ENCODE measurements around the gene RNFT2.
"Not testable (repeated sequence)": the region's sequence is repeated elsewhere in the genome, so short reads cannot be mapped to it uniquely, and the experiment has no call there.

RNFT2 gene

DNA sequence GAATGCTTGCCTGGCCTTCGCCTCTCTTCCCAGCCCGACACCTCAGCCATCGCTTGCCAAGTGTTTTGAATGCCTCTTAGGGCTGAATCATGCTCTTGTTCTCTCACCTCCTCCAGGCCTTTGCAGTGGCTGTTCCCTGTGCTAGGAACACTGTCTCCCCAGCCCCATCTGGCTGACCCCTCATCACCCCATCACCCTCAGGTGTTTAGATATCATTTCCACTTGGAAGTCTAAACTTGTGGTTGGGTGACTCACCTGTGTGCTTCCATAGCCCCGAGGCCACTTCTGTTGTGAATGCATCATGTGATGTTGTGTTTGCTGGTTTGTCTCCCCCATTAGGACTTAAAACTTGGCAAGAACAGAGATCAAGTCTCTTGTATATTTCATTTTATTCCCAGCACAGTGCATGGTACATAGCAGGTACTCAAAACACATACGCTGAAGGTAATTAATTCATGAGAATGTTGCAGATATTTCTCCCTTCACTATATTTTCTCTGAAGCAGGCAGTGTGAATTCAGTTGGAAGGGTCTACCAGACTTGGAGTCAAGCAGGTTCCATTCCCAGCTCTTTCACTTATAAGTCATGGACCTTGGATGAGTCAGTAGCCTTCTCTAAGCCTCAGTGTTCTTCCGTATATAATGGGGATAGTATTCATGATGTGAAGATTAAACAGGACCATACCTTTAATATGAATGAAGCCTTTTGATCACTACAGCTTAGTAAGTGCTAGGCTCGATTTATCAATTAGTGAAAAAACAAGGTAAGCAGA, 75.3 kb downstream of the RNFT2 start:
- no peak for DNase-seq (ENCODE audit: low read depth)
- TF ChIP-seq, protein P1, sequence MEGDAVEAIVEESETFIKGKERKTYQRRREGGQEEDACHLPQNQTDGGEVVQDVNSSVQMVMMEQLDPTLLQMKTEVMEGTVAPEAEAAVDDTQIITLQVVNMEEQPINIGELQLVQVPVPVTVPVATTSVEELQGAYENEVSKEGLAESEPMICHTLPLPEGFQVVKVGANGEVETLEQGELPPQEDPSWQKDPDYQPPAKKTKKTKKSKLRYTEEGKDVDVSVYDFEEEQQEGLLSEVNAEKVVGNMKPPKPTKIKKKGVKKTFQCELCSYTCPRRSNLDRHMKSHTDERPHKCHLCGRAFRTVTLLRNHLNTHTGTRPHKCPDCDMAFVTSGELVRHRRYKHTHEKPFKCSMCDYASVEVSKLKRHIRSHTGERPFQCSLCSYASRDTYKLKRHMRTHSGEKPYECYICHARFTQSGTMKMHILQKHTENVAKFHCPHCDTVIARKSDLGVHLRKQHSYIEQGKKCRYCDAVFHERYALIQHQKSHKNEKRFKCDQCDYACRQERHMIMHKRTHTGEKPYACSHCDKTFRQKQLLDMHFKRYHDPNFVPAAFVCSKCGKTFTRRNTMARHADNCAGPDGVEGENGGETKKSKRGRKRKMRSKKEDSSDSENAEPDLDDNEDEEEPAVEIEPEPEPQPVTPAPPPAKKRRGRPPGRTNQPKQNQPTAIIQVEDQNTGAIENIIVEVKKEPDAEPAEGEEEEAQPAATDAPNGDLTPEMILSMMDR (conservative IDR thresholded peaks at IDR 0.05; ENCODE audit: control insufficient read depth, insufficient read depth, low read depth, low read length) = no peak

DNA sequence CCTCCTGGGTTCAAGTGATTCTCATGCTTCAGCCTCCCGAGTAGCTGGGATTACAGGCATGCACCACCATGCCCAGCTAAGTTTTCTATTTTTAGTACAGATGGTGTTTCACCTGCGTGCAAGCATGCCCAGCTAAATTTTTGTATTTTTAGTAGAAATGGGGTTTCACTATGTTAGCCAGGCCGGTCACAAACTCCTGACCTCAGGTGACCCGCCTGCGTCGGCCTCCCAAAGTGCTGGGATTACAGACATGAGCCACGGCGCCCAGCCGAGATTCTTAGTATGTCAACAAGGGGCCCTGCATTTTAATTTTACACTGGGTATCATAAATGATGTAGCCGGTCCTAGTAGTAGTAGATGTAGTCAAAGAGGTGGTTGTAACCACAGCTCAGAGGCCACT, 76.7 kb downstream of the RNFT2 start:
- H3K4me3 ChIP-seq (ENCODE audit: control insufficient read depth, low read depth, low read length); DNase-seq (ENCODE audit: low read depth): not testable (repeated sequence)

More for the DNA sequence above, 75.3 kb downstream of the RNFT2 start:
- no peak overlapping the region for H3K4me3 ChIP-seq (ENCODE audit: control insufficient read depth, low read depth, low read length)

DNA sequence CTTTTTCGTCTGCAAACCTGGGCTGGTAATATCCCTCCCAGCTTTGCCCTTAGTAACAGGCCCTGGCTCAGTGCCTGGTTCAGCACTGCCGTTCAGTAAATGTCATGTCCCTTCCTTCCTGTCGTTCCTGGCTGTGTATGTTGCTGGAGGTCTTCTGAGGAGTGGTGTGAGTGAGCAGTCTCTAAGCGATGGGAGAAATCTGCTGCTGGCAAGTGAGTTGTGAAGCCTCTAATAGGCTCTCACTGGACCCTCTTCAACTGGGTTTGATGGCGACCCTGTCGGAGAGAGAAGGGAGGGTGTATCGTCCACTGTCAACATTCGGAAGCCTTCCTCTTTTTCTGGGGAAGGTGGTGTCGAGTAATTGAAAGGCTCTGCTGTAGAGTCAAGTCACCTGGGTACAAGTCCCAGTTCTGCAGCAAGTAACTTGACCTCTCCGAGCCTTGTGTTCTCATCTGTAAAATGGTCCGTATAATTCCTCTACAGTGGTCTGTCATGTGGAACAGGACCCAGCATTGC, 80.3 kb downstream of the RNFT2 start:
- TF ChIP-seq, protein P1 (conservative IDR thresholded peaks at IDR 0.05; ENCODE audit: control insufficient read depth, insufficient read depth, low read depth, low read length) = no peak
- peak; percentile 14 for DNase-seq (ENCODE audit: low read depth)
- peak overlapping the region; percentile 80 for H3K4me3 ChIP-seq (ENCODE audit: control insufficient read depth, low read depth, low read length)

DNA sequence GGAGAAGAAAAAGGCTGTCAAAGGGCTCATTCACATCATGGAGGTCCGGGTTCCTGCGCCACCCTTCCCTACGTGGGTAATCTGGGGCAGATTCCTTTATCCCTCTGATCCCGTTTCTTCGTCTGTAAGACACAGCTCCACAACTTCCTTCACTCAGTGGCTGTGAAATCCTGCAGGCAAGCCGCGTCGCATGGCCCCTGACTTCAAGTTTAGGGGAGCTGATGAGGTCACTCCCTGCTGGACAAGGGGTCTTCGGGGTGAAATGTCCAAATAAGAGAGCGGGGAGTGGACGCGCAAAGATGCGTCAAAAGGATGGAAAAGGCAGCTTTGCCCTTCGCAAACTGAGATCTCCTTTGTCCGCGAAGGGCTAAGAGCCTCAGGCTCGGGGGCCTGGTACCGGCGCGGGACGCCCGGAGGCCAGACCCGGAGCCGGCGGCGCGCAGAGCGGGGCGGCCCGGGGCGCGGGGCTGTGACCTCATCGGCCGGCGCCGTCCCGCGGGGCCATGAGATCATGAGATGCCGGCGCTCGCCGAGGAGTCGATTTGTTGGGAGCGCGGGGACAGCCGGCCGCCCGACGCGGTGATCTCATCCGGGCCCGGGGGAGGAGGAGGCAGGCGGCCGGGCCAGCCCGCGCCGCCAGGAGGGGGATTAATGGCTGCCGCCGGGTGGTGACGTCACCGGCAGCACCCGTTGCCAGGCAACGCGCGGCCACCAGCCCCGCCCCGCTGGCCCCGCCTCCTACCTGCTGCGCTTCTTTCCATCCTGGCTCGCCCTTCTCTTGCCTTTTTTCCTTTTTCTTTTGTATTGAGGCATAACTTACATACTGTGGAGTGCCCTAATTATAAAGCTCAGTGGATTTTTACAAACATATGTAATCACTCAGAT, 81.1 kb downstream of the RNFT2 start:
- TF ChIP-seq, protein P1 (conservative IDR thresholded peaks at IDR 0.05; ENCODE audit: control insufficient read depth, insufficient read depth, low read depth, low read length) = no peak
- peak overlapping the region; percentile 80 for H3K4me3 ChIP-seq (ENCODE audit: control insufficient read depth, low read depth, low read length)
- DNase-seq (ENCODE audit: low read depth) = peak; percentile 89

DNA sequence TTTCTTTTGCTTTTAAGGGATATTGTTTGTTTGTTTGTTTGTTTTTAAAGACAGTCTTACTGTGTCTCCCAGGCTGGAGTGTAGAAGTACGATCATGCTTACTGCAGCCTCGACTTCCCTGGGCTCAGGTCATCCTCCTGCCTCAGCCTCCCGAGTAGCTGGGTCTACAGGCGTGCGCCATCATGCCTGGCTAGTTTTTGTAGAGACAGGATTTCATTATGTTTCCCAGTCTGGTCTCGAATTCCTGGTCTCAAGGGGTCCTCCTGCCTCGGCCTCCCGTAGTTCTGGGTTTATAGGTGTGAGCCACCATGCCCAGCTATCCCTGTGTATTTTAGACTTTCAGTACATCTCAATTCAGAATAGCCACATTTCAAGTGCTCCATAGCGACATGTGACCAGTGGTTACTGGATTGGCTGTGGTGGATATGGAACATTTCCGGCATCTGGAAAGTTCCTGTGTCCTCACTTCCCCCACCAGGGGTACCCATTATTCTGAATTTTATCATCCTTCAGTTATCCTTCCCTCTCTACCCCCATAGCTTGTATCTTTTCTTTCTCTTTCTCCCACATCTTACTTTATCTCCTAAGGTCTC, 82.0 kb downstream of the RNFT2 start:
- DNase-seq (ENCODE audit: low read depth) = no peak
- no peak overlapping the region for H3K4me3 ChIP-seq (ENCODE audit: control insufficient read depth, low read depth, low read length)
- TF ChIP-seq, protein P1 (conservative IDR thresholded peaks at IDR 0.05; ENCODE audit: control insufficient read depth, insufficient read depth, low read depth, low read length) = no peak

DNA sequence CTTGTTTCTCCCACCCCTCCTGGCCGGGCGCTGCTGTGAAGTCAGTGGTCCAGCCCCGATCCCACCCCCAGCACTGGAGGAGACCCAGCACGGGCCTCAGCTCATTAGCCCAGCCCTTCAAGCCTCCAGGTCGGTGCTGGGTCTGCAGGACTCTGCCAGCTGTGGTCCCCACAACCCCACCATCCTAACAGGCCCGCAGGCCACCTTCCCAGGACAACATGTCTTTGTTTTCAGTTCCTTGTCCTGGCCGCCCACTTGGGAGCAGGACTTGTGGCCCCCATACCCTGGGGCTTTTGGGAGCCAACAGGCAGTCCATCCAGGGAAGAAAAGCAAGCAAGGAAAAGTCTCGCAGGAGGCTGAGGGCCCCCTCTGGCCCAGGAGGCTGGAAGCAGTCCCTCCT, 83.2 kb downstream of the RNFT2 start:
- no peak overlapping the region for H3K4me3 ChIP-seq (ENCODE audit: control insufficient read depth, low read depth, low read length)
- DNase-seq (ENCODE audit: low read depth) = no peak
- TF ChIP-seq, protein P1 (conservative IDR thresholded peaks at IDR 0.05; ENCODE audit: control insufficient read depth, insufficient read depth, low read depth, low read length) = no peak
